GM18519 (cell line): ENCODE results near the gene LORICRIN.

Experiments
- ATAC-seq: cut with Tn5 transposase; IDR thresholded peaks from one replicate; pipeline ENCODE4 v1.9.1; 2021; ENCODE audit warnings: mild to moderate bottlenecking, moderate library complexity; ENCODE audit not compliant: unreplicated experiment, low FRiP score

The LORICRIN gene

GRCh38 chr1:153293851-153294250, 34.4 kb downstream of the LORICRIN start:
- no peak for ATAC-seq

DNA sequence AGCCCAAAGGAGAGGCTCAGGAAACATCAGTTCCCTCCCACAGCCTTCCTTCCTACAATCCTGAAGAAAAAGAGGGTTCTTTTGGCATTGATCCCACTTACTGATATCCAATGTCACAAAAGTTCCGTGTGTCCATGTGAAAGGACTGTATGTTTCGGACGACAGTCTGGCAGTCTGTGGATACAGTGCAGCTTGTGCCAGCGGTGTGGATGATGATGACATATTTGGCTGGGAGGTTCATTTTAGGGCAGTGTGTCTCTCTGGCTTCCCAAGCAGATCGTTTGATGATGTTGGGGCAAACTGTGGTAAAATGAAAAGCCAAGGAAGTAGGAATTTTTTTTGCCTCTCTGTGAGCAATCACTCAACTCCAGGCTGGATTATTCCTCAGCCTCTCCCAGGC, 42.8 kb downstream of the LORICRIN start:
- no peak for ATAC-seq

- no peak for ATAC-seq
Observed at GRCh38 chr1:153305682-153306081, 46.2 kb downstream of the LORICRIN start.

DNA sequence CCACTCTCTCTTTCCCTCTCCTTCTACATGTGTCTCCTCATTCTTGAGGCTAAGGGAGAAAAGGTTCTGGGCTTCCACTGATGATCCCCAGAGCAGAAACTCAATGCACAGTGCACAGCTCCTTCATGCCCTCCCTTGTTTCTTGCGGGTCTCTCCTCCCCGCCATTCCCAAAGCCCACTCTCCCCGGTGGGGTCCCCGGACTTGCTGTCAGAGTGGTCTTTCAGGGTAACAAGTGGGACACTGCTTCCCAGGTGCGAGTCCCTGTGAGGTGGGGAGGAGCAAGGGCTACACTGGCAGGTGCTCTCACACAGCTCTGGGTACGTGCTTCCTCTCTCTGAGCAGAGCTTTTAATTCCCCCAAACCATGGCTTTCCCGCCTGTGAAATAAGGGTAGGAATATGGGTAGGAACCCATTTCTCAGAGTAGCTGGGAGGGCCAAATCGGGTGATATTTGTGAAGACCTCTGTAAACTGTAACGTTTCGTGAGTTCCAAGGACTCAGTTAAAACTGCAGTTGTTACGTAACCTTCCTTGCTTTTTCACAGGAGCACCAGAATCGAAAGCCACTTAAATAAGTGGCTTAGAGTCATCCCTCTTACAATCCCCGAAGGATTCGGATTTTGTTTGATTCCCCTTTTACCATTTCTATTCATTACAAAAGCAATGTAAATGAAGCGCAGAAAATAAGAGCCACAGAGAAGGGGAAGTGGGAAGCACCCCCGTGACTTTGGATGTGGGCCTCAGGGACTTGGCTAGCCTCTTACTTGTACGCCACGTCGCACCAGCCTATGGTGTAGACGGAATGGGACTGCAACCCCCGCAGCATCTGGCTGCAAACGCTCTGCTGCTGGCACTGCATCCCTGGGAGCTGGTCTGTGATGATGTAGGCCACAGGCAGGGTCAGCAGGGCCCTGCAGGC, 47.1 kb downstream of the LORICRIN start:
- no peak for ATAC-seq

DNA sequence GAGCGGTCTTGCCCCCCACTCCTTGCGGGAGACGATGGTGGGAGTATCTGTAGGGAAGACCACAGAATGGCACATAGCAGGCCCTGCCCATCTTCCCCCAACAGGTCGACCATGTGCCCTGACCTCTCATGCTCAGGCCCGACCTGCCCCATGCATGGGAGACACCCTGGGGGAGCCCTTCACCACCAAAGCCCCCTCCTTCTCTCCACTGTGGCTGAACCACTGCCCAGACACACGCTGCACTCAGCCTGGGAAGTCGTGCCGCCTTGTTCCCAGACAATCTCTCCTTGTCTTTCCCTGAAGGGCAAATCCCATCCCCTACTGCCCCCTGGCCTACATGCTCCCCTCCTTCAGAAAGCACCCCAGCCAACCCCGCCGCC, 47.7 kb downstream of the LORICRIN start:
- no peak for ATAC-seq

DNA sequence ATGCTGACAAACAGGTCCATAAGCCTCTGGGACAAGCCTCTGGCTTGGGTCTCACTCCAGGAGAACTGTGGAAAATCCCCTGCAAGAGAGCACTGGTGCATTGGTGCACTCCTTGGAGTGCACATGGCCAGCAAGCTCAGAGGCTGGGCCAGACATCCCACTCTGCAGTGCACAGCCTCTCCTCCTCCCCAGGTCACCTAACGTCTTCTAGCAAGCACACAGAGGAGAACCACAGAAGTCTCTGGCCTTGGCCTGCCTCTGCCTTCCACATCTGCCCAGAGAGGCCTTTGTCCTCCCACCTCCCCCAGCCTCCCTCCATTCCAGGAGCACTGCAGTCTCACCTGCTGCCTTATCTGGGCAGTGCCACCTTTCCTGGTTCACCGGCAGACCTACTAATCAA, 49.1 kb downstream of the LORICRIN start:
- ATAC-seq: no peak

DNA sequence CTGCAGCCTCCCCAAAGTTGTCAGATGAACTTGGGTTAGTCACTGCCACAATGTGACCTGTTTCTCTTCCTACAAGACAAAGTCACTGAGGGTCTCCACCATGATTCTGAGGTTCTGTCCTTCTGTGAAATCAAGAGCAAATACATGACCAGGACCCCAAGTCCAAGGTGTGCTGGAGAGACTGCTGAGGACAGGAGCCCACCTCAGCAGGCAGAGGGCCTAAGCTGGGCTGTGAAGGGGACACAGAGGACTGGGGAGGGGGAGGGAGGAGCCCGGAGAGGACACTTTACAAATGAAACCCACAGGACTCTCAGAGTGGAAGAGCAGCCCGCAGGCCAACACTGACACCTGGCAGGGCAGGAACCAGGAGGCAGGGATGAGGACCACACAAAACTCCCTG, 50.0 kb downstream of the LORICRIN start:
- ATAC-seq: no peak

GRCh38 chr1:153310526-153310925, 51.0 kb downstream of the LORICRIN start:
- no peak for ATAC-seq
